NCI-H345 treated with DMSO at 0.1 percent for 48 hours (cell line): ENCODE measurements around the gene PIGC.
"Not testable (repeated sequence)": the region's sequence is repeated elsewhere in the genome, so short reads cannot be mapped to it uniquely, and the experiment has no call there.

Experiments
- DNase-seq: peaks from one replicate; lab custom pipeline; 2025; ENCODE audit not compliant: unreplicated experiment; lab: John Stamatoyannopoulos, UW

Gene PIGC

GRCh38 chr1:172466795-172467407 is 23.0 kb upstream of the PIGC start:
- no peak for DNase-seq

DNA sequence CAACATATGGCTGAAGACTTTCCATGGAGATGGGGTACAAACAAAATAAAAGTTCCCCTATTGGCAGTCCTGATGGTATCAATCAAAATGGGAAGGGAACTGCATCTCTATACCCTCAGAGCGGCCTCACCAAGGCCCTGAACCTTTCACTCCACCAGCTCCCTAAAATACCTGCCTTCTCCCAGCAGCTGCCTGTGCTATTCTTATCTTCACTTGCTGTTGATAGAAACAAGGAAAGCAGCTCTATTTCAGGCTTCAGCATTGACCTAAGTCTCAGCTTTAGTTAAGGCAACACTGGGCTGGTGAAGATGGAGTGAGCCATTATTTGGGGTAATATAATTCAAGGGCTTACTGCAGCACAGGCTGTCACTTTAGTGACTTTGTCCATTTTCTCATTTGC is 21.7 kb upstream of the PIGC start:
- DNase-seq: no peak

- no peak for DNase-seq
Observed at GRCh38 chr1:172460887-172461315, 17.0 kb upstream of the PIGC start.

- DNase-seq: no peak
Observed at GRCh38 chr1:172460177-172460576, 16.3 kb upstream of the PIGC start.

GRCh38 chr1:172457479-172458130 is 13.7 kb upstream of the PIGC start:
- no peak for DNase-seq

GRCh38 chr1:172456344-172456769 is 12.5 kb upstream of the PIGC start:
- no peak for DNase-seq

DNA sequence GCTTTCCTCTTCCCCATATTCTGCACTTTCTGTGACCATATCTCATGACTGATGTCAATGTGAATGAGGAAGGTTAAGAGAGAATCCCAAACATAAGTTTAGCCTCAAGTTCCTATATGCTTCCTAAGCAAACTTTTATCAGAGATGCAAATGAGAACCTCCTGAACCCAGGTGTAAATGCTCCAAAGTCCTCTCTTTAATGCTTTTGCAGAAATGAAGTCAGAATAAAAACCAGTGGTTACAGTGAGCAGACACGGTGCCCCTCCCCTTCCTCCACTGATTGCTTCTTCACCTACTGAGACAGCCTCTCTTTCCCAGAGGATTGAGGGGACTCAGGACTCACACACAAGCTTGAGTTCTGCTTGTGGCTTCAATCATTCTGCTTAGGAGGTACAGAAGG is 11.6 kb upstream of the PIGC start:
- no peak for DNase-seq

GRCh38 chr1:172453607-172454006 is 9.7 kb upstream of the PIGC start:
- no peak for DNase-seq

GRCh38 chr1:172453153-172453545 is 9.3 kb upstream of the PIGC start:
- no peak for DNase-seq

DNA sequence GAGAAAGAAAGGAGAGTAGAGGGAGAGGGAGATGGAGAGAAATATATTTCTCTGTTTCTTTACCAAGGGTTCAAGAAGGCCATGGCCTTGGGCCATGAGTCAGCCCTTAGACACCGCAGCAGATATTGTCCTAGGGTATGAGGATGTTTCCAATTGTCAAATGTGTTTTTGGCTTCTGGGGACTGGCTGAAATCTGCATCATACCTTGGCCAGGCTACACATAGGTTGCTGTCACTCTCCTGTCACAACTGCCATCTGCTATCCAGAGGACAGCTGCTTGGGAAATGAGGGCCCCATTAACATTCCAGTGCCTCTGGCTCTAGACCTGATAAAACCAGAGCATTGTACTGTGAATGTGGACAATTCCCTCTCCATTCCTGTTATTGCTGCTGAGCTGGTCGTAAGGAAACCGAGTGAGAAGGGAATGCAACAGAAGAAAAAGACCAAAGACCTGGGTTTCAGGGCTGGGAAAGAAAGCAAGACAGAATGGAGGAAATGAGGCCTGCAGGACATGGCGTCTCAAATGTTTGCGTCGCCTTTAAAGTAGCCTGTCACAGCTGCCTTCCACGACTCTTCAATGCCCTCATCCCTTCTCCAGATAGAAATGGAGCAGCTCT is 8.8 kb upstream of the PIGC start:
- no peak for DNase-seq

GRCh38 chr1:172451002-172451443 is 7.2 kb upstream of the PIGC start:
- no peak for DNase-seq

DNA sequence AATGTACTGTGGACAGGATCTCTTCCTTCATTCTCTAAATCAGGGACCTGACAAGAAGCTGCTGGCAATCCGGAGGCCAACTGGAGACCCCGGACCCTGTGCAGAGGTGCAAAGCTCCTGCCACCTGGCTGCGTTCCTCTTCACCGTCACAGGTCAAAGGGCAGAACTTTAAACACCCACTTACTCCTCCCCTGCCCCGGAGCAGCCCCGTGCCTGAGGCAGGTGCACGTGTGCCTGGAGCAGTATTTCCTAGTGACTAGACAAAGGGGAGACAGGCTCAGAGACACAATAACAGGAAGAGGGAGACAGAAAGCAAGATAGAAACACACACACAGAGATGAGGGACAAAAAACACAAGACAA is 6.6 kb upstream of the PIGC start:
- DNase-seq: peak; percentile 25

DNA sequence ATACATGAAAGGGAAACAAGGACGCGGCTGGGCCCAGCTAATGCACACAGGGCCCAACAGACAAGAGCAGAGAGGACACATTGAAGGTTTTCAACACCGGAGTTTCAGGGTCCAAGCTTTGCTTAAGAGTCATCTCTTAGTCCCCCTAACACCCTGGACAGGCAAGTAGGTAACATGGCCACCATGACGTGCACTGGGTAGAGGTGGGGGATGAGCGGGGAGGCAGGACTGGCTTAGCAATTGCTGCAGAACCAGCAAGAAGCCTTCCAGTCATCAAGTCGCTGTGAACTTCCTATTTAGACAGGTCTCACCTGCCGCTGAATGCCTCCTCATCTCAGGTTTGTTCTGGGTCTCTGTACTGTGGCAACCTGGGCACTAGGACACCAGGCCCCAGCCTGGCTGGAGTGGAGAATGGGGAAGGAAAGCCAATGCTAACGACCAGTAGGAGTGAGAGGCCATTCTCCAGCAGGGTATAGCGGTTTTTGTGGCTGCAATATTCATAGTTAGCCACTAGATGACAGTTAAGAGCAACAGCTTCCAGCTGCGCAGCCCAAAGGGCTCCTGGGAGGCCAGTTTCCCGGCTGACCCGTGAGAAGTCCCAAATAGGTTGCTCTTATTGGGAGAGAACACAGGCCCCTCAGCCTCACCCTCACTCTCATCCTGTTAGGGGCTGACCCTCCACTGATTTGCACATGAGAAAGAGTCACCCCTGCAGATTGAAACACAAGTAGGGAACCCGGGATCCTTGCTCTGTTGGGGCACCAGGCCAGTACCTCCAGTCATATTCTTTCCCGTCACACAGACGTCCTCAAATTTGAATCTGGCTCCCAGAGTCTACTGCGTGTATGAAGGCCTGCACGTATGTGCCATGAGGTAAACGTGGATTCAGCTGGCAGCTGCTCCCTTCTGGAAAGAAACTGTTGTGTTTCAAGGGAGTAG is 6.0 kb upstream of the PIGC start:
- peak; percentile 17 for DNase-seq

GRCh38 chr1:172448995-172449584 is 5.2 kb upstream of the PIGC start:
- DNase-seq: no peak

DNA sequence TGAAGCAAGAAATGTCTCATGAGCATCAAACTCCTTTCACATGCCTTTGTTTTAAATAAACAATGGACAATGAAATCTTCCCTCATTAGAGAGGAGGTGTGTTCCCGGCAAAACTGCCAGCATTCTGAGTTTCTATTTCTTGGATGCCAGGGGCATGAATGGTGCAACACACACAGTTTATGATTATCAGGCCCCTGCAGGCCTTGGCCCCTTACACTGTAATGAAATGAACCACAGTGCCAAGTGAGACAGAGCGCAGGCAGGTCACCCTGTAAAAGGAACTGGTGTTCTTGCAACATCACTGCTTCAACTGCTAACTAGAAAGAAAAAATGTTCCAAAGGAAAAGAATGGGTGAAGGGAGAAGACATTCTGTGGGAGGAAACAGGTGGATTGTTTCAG is 3.8 kb upstream of the PIGC start:
- DNase-seq: no peak

DNA sequence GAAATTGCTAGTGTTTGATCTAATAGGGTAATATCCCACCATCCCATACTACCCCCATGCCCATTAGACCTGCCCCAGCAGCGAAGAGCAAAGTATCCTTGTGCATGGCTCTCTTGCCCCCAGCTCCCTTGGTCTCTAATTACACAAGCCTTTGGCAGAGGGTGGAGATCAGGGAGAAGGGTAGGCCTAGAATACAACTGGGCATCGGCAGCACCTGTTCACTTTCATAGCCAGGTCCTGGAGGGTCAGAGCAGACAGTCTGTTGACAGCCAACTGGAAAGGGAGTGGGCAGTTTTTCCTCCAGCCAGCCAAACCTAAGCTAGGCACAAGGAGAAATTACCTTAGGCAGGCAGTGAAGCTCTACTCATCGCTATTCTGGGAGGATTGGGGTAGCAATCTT is 2.7 kb upstream of the PIGC start:
- no peak for DNase-seq

- DNase-seq: no peak
Observed at GRCh38 chr1:172442843-172443565, 865 bp downstream of the PIGC start.

DNA sequence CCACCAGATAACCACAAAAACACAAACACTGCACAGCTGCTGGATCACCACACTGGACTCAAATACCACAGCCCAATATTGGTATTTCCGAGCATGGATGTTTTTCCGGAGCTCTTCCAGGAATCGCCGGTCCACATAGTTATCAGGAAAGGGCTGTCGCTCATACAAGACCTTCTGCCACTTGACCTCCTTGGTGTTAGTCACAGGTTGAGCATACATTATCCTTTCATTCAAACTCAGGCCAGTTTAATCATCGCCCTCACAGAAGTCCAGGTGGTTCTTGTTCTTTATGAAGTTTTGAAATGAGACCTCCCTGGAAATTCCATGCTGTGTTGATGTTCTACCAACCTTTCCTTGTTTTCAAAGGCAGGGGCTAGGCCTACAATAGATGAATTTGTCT is 1.5 kb downstream of the PIGC start:
- DNase-seq: no peak

GRCh38 chr1:172437183-172437582 is 6.7 kb downstream of the PIGC start:
- not testable (repeated sequence) for DNase-seq

GRCh38 chr1:172431721-172432192 is 12.1 kb downstream of the PIGC start:
- DNase-seq: no peak
